ENCODE data around the gene XRCC3.

Gene XRCC3

GRCh38 chr14:103738166-103738565 is 22.9 kb upstream of the XRCC3 start:
- FAIRE-seq = no peak

- no peak for FAIRE-seq
These were observed 22.3 kb upstream of the XRCC3 start for GRCh38 chr14:103737432-103738045.

DNA sequence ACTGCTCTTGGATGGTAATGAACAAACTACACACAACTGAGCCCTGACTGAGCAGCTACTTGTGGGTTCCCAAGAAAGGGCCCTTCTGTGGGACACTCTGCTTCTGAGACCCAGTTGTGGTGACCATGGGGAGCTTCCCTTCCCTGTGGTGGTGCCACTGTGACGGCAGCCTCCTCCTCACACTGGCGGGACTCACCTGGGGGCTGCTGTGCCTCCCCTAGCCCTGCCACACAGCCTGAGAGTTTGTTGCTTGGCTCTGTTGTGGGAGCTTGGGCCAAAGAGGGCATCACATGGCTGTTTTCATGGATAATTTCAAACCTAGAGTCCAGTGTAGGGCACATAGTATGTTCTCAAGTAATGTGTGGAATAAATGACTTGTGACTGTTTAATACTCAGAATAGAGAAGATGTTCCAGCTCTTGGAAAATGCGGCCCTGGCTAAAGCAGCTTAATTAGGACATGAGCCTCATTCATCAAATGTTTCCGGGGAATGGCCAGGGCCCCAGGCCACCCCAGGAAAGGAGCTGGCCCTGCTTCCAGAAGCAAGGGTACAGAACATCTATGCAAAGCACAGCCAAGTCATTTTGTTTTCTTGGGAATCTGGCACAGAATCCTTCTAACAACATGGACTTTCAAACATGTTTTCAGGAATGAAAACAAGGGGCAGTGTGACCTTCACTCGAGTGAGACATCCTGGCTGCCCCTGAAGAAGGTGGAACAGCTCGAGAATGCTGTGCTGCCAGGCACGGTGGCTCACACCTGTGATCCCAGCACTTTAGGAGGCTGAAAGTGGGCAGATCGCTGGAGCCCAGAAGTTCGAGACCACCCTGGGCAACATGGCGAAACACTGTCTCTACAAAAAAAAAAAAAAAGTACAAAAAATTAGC is 21.5 kb upstream of the XRCC3 start:
- no peak for FAIRE-seq

DNA sequence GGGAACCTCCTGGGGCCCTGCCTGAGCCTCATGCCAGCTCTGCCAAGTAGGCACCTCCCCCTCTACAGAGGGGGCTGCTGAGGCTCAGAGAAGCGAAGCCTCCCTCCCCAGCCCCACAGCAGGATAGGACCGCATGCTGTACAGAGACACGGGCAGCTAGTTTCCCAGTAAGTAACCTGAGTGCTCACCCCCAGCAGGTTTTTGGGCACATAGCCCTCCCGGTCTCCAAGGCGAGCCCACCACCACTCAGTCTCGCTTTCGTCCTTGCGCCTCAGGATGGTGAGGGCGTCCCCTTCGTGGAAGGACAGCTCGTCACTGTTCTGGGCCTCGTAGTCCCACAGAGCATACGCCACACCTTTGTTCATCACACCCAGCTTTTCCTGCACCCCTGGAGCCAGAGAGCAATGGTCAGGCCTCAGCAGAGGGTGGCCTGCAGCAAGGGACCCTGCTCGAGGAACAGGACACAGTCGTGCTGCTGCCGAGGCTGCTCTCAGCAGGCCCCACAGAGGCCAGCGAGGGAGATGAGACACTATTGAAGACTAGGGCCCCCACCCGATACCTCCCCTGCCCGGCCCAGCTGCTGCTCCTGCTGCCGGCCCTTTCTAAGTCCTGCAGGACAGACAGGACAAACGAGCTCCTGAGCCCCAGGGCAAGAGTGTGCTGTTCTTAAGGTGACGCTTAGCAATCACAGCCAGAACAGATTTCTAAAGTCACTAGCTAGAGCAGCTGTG is 20.7 kb upstream of the XRCC3 start:
- no peak for FAIRE-seq

GRCh38 chr14:103735439-103735814 is 20.2 kb upstream of the XRCC3 start:
- no peak for FAIRE-seq

- FAIRE-seq = no peak
These were observed 19.8 kb upstream of the XRCC3 start for GRCh38 chr14:103735022-103735421.

DNA sequence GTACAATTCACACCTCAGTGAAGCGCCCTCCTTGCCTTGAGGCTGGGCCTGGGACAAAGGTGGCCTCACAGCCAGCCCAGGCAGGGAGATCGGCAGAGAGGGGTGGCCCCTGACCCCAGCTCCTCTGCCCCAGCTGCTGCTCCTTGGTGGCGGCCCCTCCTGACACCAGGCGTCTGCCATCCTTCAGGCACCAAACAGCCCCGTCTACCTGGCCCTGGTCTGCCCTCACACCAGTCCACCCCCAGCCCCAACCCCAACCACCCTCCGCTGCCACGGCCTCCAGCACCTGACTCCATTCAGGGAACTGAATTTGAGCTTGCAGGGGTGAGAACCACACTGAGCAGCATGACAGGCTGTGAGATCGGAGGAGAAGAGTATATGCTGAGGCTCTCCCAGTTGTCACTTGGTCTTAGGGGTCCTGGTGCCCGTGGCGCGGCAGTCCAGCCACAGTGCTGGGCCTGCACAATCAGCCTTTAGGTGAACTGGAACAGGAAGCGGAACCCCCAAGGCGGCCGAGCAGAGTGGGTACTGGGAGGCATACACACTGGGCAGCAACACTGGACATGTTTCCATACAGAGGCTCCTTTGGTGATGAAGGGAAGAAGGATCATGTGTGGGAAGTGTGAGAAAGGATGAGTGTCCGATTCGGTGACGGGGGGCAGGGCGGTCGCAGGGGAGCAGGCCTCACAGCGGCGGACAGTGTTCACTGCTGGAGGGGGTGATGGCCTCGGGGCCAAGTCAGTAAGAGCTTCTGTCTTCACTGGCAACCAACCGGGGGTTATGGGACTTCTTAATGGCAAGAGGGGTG is 19.0 kb upstream of the XRCC3 start:
- no peak for FAIRE-seq

- no peak for FAIRE-seq
These were observed 18.4 kb upstream of the XRCC3 start for GRCh38 chr14:103733651-103734050.

- FAIRE-seq = no peak
These were observed 17.8 kb upstream of the XRCC3 start for GRCh38 chr14:103732868-103733620.

- FAIRE-seq = no peak
These were observed 16.9 kb upstream of the XRCC3 start for GRCh38 chr14:103731916-103732867.

- FAIRE-seq = no peak
These were observed 16.2 kb upstream of the XRCC3 start for GRCh38 chr14:103731481-103731880.

GRCh38 chr14:103730490-103731035 is 15.3 kb upstream of the XRCC3 start:
- no peak for FAIRE-seq

- FAIRE-seq = no peak
These were observed 14.5 kb upstream of the XRCC3 start for GRCh38 chr14:103729496-103730448.

DNA sequence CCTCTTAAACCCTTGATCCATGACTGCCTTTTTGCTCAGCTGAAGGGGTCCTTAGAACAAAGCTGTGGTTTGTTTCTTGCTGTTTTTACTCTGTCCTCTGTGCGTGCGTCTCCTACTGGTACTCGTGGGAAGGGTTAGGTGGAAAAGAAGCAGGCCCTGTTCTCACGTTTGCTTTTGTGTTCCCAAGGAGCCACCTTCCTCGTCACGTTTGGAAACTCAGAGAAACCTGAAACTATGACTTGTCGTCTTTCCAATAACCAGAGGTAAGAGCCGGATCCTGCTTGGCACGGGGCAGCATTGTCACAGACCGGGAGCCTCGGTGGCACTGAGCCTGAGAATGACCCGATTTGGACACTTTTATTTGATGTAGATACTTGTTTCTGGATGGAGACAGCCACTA is 13.5 kb upstream of the XRCC3 start:
- FAIRE-seq = no peak

DNA sequence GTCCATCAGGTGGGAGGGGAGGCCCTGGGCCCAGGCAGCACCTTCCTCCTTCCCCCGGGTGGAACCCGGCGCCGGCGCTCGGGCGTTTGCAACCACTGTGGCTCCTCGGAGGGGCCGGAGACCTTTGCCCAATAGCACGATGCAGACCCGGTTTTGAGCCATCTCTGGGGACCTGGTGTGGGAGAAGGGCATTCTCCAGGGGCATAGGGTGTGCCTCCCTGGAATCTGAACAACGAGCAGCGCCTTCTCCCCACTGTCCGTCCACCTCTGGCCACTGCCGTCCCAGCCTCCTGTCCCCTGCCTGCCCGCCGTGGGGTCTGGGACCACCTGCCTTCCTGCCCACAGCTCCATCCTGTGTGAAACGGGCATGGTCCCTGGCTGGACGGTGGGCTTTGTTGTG is 12.9 kb upstream of the XRCC3 start:
- FAIRE-seq = no peak

- FAIRE-seq = no peak
These were observed 12.2 kb upstream of the XRCC3 start for GRCh38 chr14:103727313-103727980.

- no peak for FAIRE-seq
These were observed 11.2 kb upstream of the XRCC3 start for GRCh38 chr14:103726474-103726873.

GRCh38 chr14:103725739-103726395 is 10.6 kb upstream of the XRCC3 start:
- FAIRE-seq = no peak

Data from G401.6 (cell line).